Measurements from ENCODE around the gene IFNGR1.
"Not testable (repeated sequence)": the region's sequence is repeated elsewhere in the genome, so short reads cannot be mapped to it uniquely, and the experiment has no call there.

IFNGR1 gene

GRCh38 chr6:137236581-137237355, 17.6 kb upstream of the IFNGR1 start:
- no peak for DNase-seq (ENCODE audit: low read depth in 2 of 2)

- no peak for DNase-seq (ENCODE audit: low read depth in 2 of 2)
Observed at GRCh38 chr6:137235686-137236085, 16.5 kb upstream of the IFNGR1 start.

- no peak for DNase-seq (ENCODE audit: low read depth in 2 of 2)
Observed at GRCh38 chr6:137233911-137234863, 15.0 kb upstream of the IFNGR1 start.

GRCh38 chr6:137231895-137232294, 12.7 kb upstream of the IFNGR1 start:
- no peak for DNase-seq (ENCODE audit: low read depth in 2 of 2)

DNA sequence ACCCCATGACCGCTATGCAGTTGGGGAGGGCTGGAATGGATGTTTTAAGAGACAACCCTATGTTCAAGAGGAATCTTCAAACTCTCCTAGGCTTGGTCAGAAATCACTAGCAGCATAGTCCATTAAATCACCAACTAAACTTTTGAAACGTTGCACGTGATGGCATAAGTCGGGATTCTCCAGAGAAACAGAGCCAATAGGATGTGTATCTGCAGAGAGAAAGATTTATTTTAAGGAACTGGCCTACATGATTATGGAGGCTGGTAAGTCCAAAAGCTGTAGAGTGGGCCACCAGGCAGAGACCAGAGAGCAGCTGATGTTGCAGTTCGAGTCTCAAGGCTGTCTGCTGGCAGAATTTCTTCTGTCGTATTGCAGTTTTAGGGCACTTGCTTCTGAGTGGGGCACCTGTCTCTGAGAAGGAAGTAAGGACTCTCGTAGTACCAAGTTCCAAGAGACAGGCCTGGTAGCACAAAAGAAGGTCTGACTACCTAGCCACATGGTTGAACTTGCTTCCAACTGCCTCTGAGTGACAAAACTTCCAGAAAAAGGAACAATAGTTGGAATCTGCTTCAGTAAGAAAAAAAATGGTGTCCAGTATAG, 11.9 kb upstream of the IFNGR1 start:
- no peak for DNase-seq (ENCODE audit: low read depth in 2 of 2)

- no peak for DNase-seq (ENCODE audit: low read depth in 2 of 2)
Observed at GRCh38 chr6:137230547-137230946, 11.4 kb upstream of the IFNGR1 start.

GRCh38 chr6:137229075-137229759, 10.0 kb upstream of the IFNGR1 start:
- DNase-seq (ENCODE audit: low read depth in 2 of 2): no peak

DNA sequence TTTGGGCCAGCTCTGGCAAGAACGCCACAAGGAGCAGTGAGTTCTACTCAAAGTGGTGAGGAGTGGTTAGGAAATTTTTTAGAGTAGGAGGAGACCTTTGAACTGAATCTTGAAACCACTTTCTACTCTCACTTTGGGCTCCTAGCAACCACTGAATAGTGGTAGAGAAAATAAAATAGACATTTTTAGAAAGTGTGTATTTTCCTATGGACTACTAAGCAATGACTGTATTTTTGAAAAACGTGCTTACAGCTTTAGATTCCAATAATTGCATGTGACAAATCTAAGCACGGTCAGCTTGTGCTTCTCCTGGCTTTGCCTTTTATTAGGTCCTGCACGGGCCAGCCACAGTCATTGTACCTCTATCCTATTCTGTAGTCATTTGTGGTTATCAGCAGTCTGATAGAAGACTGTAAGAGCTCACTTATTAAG, 8.7 kb upstream of the IFNGR1 start:
- no peak for DNase-seq (ENCODE audit: low read depth in 2 of 2)

DNA sequence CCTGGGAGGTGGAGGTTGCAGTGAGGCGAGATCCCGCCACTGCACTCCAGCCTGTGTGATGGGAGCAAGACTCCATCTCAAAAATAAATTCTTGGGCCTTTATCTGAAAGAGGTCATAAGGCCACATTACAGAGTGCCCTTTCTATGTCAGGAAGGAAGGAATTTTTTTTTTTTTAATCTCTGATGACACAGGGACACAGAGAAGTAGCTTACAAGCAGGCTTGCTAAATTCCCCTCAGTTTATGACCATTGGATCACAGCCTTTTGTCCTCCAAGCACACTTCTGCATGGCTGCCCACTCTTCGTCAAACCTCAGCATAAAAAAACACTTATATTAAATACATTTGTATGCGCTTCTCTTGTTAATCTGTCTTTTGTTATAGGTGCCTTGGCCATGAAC, 7.5 kb upstream of the IFNGR1 start:
- DNase-seq (ENCODE audit: low read depth in 2 of 2): no peak

DNA sequence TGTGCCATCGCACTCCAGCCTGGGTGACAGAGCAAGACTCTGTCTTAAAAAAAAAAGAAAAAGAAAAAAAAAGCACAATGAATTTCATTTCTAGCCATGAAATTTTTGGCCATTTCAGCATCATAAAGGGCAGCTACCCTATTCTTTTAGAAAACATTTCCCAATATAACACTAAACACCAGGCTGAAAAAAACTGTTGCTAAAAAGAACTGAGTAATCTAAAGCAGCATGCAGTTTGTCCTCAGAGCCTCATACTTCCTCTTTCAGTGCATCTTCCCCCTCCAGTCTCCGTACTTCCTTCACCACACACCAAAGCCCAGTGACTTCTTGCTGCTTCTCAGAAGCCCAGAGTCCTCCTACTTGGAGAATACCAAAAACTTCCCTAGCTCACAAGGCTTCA, 5.6 kb upstream of the IFNGR1 start:
- DNase-seq (ENCODE audit: low read depth in 2 of 2): no peak

DNA sequence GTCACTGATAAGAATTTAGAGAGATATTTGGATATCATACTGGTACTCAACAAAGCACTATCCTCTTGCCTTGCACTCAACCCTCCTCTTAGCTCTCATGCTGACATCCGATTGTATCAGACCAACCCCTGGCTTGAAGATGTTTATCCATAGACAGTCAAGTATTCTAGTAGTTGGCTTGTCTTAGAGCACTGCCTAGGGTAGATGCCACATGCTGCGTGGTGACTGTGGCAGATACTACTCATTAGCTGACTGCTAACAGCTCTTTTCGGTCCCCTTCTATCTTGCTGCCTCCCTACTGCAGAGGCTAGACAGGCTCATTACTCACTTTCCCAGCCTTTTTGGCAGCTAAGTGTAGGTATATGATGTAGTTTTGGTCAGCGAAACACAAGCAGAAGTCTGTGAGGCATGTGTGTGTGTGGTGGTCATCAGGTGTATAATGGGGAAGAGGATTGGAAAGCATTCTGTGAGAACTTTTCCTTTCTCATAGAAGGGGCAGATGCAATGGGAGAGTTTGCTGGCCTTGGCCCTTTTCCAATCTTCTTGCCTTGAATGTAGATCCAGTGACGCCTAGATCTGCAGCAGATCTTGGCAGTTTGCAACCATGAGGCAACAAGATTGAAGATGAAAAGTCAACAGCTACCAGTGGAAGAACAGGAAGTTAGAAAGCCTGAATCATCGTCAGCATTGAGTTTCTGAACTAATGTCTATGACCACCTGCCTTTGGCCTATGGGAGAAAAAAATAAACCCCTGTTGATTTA, 4.4 kb upstream of the IFNGR1 start:
- no peak for DNase-seq (ENCODE audit: low read depth in 2 of 2)

DNA sequence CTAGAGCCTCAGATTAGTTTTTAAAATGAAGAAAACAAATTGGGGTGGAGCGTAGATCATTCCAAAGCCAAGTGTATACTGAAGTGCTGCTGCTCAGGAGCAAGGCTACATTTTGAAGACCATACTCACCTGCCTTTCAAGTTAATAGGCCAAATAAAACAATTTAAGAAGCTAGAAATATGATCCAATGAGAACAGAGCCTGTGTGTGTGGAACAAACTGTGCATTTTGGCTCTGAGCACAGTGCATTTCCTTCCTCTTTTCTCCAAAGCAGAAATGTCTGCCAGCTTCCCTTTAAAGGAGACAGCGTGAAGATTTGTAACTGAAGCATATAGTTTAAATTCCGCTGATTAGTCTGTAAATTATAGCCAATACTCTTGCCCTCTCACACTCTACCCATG, 3.2 kb upstream of the IFNGR1 start:
- no peak for DNase-seq (ENCODE audit: low read depth in 2 of 2)

GRCh38 chr6:137219664-137220252, 573 bp upstream of the IFNGR1 start:
- DNase-seq (ENCODE audit: low read depth in 2 of 2): no peak

DNA sequence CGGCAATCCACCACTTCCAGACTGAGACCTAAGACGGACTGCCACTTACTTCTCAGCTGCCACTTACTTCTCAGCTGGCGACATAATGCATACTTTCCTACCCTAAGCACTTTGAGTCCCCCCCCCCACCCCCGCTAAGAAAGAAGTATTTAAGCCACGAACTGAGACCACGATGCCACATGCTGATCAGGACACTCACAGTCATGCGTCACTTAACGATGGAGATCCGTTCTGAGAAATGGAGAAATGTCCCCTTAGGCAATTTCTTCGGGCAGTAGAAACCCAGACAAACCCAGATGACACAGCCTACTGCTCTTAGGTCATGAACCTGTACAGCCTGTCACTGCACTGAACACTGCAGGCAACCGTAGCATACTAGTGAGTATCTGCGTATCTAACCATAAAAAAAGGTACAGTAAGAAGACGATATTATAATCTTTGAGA, 690 bp downstream of the IFNGR1 start:
- DNase-seq (ENCODE audit: low read depth in 2 of 2): no peak

DNA sequence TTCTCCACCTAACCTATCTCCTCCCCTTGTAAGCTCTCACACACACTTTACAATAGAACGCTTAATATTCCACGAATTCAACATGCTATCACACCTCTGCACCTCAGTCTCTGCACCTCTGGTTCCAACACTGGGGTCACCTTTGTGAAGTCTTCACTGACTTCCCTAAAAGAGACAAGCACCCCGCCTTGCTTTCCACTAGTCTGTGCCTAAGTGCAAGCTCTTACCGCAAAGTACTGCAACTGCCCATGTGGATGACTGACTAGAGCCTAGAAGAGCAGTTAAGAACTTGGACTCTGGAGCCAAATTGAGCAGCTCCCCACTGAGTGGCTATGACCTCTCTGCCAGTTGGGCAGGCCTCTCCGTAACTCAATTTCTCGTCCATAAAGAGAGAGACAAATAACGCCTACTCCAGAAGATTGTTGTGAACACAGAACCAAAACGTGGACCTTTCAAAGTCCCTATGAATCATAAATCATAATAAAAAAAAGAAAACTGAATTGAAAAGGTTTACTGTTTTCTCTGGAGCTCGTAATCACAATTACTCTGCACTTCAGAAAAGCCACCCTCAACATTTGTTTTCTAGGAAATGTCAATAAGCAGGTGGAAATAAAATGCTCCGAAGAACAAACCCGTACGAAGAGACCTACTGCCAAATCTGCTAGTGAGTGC, 1.2 kb downstream of the IFNGR1 start:
- no peak for DNase-seq (ENCODE audit: low read depth in 2 of 2)

GRCh38 chr6:137216875-137217553, 2.2 kb downstream of the IFNGR1 start:
- DNase-seq (ENCODE audit: low read depth in 2 of 2): no peak

DNA sequence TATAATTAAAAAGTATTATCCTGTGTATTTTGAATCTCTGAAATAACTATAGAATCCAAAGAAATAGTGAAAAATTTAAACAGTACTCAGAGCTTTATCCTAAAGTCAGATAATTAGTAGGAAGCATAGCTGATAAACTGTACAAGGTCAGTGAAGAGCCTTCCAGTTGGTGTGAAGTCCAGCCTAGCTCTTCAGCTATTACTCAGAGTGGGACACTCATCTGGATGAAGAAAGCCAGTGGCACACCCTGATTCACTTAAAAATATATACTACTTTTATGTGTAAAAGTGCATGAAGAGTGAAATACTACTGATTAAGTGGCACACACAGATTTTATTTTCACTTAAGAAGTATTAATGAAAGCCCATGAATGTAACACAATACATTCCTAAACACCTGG, 3.1 kb downstream of the IFNGR1 start:
- no peak for DNase-seq (ENCODE audit: low read depth in 2 of 2)

GRCh38 chr6:137215630-137216029, 3.6 kb downstream of the IFNGR1 start:
- DNase-seq (ENCODE audit: low read depth in 2 of 2): not testable (repeated sequence)

DNA sequence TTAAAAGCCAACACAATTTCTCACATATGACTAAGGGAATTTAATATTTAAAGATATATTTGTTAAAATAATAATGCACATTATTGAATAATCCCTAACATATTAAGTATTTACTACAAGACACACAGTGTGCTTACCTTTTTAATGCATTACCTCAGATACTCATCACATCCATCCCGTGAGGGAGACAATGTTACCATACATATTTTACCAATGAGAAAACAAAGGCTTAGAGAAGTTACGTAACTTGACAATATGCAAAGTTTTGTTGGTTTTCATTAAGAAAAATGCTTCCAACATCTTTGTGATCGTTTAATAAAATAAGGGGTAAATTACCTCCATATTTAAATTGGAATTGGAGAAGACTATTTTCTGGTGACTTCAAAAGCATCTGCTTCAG, 4.3 kb downstream of the IFNGR1 start:
- DNase-seq (ENCODE audit: low read depth in 2 of 2): no peak

Measured in activated CD4-positive, alpha-beta T cell treated with anti-CD3 and anti-CD28 coated beads for 24 hours (primary cell).